ENCODE data around the gene GLRB.

GLRB gene

GRCh38 chr4:157115613-157116335 lies 39.8 kb downstream of the GLRB start:
- no peaks in the 10 kb centered on the region for H3K9me3 ChIP-seq (ENCODE audit: insufficient read depth, low read length)
- no peaks in the 10 kb centered on the region for H3F3A ChIP-seq (ENCODE audit: insufficient read depth)
- TF ChIP-seq, protein P1, sequence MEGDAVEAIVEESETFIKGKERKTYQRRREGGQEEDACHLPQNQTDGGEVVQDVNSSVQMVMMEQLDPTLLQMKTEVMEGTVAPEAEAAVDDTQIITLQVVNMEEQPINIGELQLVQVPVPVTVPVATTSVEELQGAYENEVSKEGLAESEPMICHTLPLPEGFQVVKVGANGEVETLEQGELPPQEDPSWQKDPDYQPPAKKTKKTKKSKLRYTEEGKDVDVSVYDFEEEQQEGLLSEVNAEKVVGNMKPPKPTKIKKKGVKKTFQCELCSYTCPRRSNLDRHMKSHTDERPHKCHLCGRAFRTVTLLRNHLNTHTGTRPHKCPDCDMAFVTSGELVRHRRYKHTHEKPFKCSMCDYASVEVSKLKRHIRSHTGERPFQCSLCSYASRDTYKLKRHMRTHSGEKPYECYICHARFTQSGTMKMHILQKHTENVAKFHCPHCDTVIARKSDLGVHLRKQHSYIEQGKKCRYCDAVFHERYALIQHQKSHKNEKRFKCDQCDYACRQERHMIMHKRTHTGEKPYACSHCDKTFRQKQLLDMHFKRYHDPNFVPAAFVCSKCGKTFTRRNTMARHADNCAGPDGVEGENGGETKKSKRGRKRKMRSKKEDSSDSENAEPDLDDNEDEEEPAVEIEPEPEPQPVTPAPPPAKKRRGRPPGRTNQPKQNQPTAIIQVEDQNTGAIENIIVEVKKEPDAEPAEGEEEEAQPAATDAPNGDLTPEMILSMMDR (IDR thresholded peaks at IDR 0.05; ENCODE audit: insufficient read depth, low read length, poor library complexity, severe bottlenecking), result no peak
- TF ChIP-seq EZH2phosphoT487 (conservative IDR thresholded peaks at IDR 0.05; ENCODE audit: low read length), result no peak
- no peak overlapping the region for H3K9ac ChIP-seq (ENCODE audit: low read length)
- H3K4me3 ChIP-seq (ENCODE audit: insufficient read depth, low read length, poor library complexity, severe bottlenecking), result no peak overlapping the region
- H4K20me1 ChIP-seq (ENCODE audit: low read depth, low read length), result no peaks in the 10 kb centered on the region
- H3K27ac ChIP-seq (ENCODE audit: low read depth, low read length), result no peak overlapping the region
- no peak overlapping the region for H2AFZ ChIP-seq (ENCODE audit: low read depth, low read length, severe bottlenecking)
- no peaks in the 10 kb centered on the region for H3K79me2 ChIP-seq (ENCODE audit: insufficient read depth, low read length)
- no peaks in the 10 kb centered on the region for H3K36me3 ChIP-seq (ENCODE audit: low read length)
- no peak overlapping the region for H3K4me2 ChIP-seq (ENCODE audit: low read depth, low read length, poor library complexity, severe bottlenecking)
- H3K27me3 ChIP-seq (ENCODE audit: low read length), result no peaks in the 10 kb centered on the region
- H3K9me2 ChIP-seq (replicated peaks; ENCODE audit: insufficient read depth, low read length), result no peaks in the 10 kb centered on the region

DNA sequence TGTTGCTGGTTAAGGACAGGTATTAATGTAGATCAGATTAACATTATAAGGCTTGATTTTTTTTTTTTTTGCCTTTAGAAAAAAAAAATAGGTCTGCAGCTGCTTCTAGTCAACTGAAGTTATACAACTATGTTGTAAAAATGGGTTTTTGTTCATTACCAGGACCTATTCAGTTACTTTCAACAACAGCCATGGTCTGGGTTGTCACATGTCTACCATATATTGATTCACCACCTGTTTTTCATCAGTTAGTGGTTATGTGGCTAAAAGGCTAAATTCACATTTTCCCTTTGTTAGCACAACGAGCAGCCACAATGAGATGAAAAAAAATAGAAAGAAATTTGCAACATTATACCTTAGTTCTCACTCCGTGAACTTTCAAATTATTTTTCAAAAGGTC lies 45.5 kb downstream of the GLRB start:
- no peaks in the 10 kb centered on the region for H3K27me3 ChIP-seq (ENCODE audit: low read length)
- no peak overlapping the region for H3K9ac ChIP-seq (ENCODE audit: low read length)
- no peaks in the 10 kb centered on the region for H3K9me3 ChIP-seq (ENCODE audit: insufficient read depth, low read length)
- TF ChIP-seq, protein P1 (IDR thresholded peaks at IDR 0.05; ENCODE audit: insufficient read depth, low read length, poor library complexity, severe bottlenecking), result no peak
- no peak for TF ChIP-seq EZH2phosphoT487 (conservative IDR thresholded peaks at IDR 0.05; ENCODE audit: low read length)
- no peak overlapping the region for H3K4me3 ChIP-seq (ENCODE audit: insufficient read depth, low read length, poor library complexity, severe bottlenecking)
- H4K20me1 ChIP-seq (ENCODE audit: low read depth, low read length), result no peaks in the 10 kb centered on the region
- no peaks in the 10 kb centered on the region for H3K36me3 ChIP-seq (ENCODE audit: low read length)
- H2AFZ ChIP-seq (ENCODE audit: low read depth, low read length, severe bottlenecking), result no peak overlapping the region
- no peaks in the 10 kb centered on the region for H3F3A ChIP-seq (ENCODE audit: insufficient read depth)
- no peaks in the 10 kb centered on the region for H3K79me2 ChIP-seq (ENCODE audit: insufficient read depth, low read length)
- H3K27ac ChIP-seq (ENCODE audit: low read depth, low read length), result no peak overlapping the region
- no peaks in the 10 kb centered on the region for H3K9me2 ChIP-seq (replicated peaks; ENCODE audit: insufficient read depth, low read length)
- no peak overlapping the region for H3K4me2 ChIP-seq (ENCODE audit: low read depth, low read length, poor library complexity, severe bottlenecking)

DNA sequence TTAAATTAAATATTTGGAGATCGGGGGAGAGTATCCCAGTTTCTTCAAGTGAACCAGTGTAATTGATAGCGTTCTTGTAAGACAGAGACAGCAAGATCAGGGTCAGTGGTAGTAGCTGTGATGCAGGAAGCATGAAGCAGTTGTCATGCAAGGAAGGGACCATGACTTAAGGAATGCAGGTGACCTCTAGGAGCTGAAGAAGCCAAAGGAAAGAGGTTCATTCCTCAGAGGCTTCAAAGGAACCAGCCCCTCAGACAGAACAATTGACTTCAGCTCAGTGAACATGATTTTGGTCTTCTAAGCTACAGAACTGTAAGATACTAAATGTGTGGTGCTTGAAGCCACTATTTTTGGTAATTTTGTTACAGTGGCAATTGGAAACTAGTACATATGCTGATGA lies 51.6 kb downstream of the GLRB start:
- Histone ChIP-seq H3F3A (ENCODE audit: insufficient read depth) (no peaks in the 10 kb centered on the region), H3K4me3 (ENCODE audit: insufficient read depth, low read length, poor library complexity, severe bottlenecking) (no peak overlapping the region), H3K9me3 (ENCODE audit: insufficient read depth, low read length) (0 out of 2 replicates have a peak, but pooled peaks cover 2% of the 10 kb centered on the region), H3K9ac (ENCODE audit: low read length) (no peak overlapping the region), H3K27me3 (ENCODE audit: low read length) (no peaks in the 10 kb centered on the region), H3K4me2 (ENCODE audit: low read depth, low read length, poor library complexity, severe bottlenecking) (no peak overlapping the region), H3K27ac (ENCODE audit: low read depth, low read length) (no peak overlapping the region), H4K20me1 (ENCODE audit: low read depth, low read length) (no peaks in the 10 kb centered on the region), H3K79me2 (ENCODE audit: insufficient read depth, low read length) (no peaks in the 10 kb centered on the region), H3K36me3 (ENCODE audit: low read length) (no peaks in the 10 kb centered on the region), H3K9me2 (replicated peaks; ENCODE audit: insufficient read depth, low read length) (no peaks in the 10 kb centered on the region), H2AFZ (ENCODE audit: low read depth, low read length, severe bottlenecking) (no peak overlapping the region)
- TF ChIP-seq, protein P1 (IDR thresholded peaks at IDR 0.05; ENCODE audit: insufficient read depth, low read length, poor library complexity, severe bottlenecking), result no peak
- no peak for TF ChIP-seq EZH2phosphoT487 (conservative IDR thresholded peaks at IDR 0.05; ENCODE audit: low read length)
